SK-N-SH (cell line): ENCODE results near the gene HILPDA. TPM values are rescaled to one million over a fixed set of nuclear protein-coding genes. Genes with fewer than 3 reads are reported as not detected.

ENCODE experiments used
- CTCF ChIA-PET: fragments of 300-600, 350-600 bp; formaldehyde crosslinking; extraction: SDS; loops from one replicate; lab custom pipeline; 2021; lab: Yijun Ruan, JAX
- POLR2A ChIA-PET: fragments of 350-600 bp; sonication (Branson Sonifier 250); formaldehyde crosslinking; extraction: SDS; loops from one replicate; lab custom pipeline; 2020; ENCODE audit warnings: antibody characterized with exemption, inconsistent platforms; lab: Yijun Ruan, JAX
- DNase-seq: peaks from one replicate; pipeline ENCODE4 v3.0.0; 2012
- H2AFZ ChIP-seq: fragments of 200-600 bp; sonication (generic); 2 replicates; pipeline ENCODE4 v1.8.1; 2016; ENCODE audit warnings: antibody characterized with exemption, mild to moderate bottlenecking, low read depth
- H3F3A ChIP-seq: fragments of 200-600 bp; sonication (generic); replicated peaks from 2 replicates; pipeline ENCODE3; 2016; ENCODE audit warnings: antibody characterized with exemption, mild to moderate bottlenecking; ENCODE audit not compliant: insufficient read depth
- H3K27ac ChIP-seq, 2 experiments: fragments of 200-500 bp in 1 of 2; fragments of 200-600 bp in 1 of 2; sonication (Bioruptor generic) in 1 of 2; sonication (generic), shearing (Covaris generic) in 1 of 2; 2 replicates each; pipeline versions ENCODE4 v1.5.1 to v1.6.1; 2014 to 2016; ENCODE audit warnings: low read depth in 2 of 2, inconsistent platforms in 1 of 2, low read length in 1 of 2, mild to moderate bottlenecking in 1 of 2, mixed read lengths in 1 of 2
- H3K27me3 ChIP-seq: fragments of 200-600 bp; sonication (generic), shearing (Covaris generic); 2 replicates; pipeline ENCODE4 v1.6.1; 2016; ENCODE audit warnings: mixed run types; ENCODE audit not compliant: insufficient read depth
- H3K36me3 ChIP-seq, 2 experiments: fragments of 200-500 bp in 1 of 2; fragments of 200-600 bp in 1 of 2; sonication (Bioruptor generic) in 1 of 2; sonication (generic) in 1 of 2; replicated peaks in 1 of 2; 2 replicates each; pipeline versions ENCODE3 to v1.5.1; 2014 to 2016; ENCODE audit warnings: low read length in 1 of 2, mild to moderate bottlenecking in 1 of 2; ENCODE audit not compliant: insufficient read depth in 2 of 2, control insufficient read depth in 1 of 2
- H3K4me1 ChIP-seq, 2 experiments: fragments of 200-500 bp in 1 of 2; fragments of 200-600 bp in 1 of 2; sonication (Bioruptor generic) in 1 of 2; sonication (generic), shearing (Covaris generic) in 1 of 2; 2 replicates each; pipeline versions ENCODE4 v1.5.1 to v1.6.1; 2014 to 2016; ENCODE audit warnings: low read depth in 1 of 2, low read length in 1 of 2, mixed run types in 1 of 2; ENCODE audit not compliant: insufficient read depth in 2 of 2, control insufficient read depth in 1 of 2
- H3K4me2 ChIP-seq: fragments of 200-600 bp; sonication (generic), shearing (Covaris generic); 2 replicates; pipeline ENCODE4 v1.6.1; 2017; ENCODE audit warnings: mixed run types
- H3K4me3 ChIP-seq, 2 experiments: fragments of 200-500 bp in 1 of 2; fragments of 200-600 bp in 1 of 2; sonication (Bioruptor generic) in 1 of 2; sonication (generic), shearing (Covaris generic) in 1 of 2; 2 replicates each; pipeline versions ENCODE4 v1.5.1 to v1.8.1; 2014 to 2016; ENCODE audit warnings: low read depth in 2 of 2, inconsistent platforms in 1 of 2, low read length in 1 of 2, mild to moderate bottlenecking in 1 of 2, mixed read lengths in 1 of 2, moderate library complexity in 1 of 2
- H3K79me2 ChIP-seq: fragments of 200-600 bp; sonication (generic); 2 replicates; pipeline ENCODE4 v1.8.1; 2017; ENCODE audit warnings: mild to moderate bottlenecking; ENCODE audit not compliant: insufficient read depth
- H3K9ac ChIP-seq: fragments of 200-600 bp; sonication (generic); 2 replicates; pipeline ENCODE4 v1.6.1; 2017; ENCODE audit warnings: mixed run types
- H3K9me2 ChIP-seq: fragments of 200-600 bp; sonication (generic); 2 replicates; pipeline ENCODE4 v1.6.1; 2017; ENCODE audit warnings: mixed run types
- H3K9me3 ChIP-seq: fragments of 200-600 bp; sonication (generic); 2 replicates; pipeline ENCODE4 v1.6.1; 2017; ENCODE audit warnings: mixed run types, mild to moderate bottlenecking, moderate library complexity
- H4K20me1 ChIP-seq: fragments of 200-600 bp; sonication (generic); 2 replicates; pipeline ENCODE4 v1.6.1; 2017; ENCODE audit warnings: mild to moderate bottlenecking, mixed run types; ENCODE audit not compliant: insufficient read depth
- CHD2 ChIP-seq: fragments of 150-350 bp; IDR thresholded peaks from 2 replicates; pipeline ENCODE4 v1.6.1; 2018; ENCODE audit warnings: low read length; ENCODE audit not compliant: partially characterized antibody
- CTCF ChIP-seq: fragments of 200-600 bp; sonication (generic); IDR thresholded peaks from 2 replicates; pipeline ENCODE4 v1.6.1; 2017; ENCODE audit warnings: antibody characterized with exemption, mild to moderate bottlenecking, moderate library complexity
- ELF1 ChIP-seq: IDR thresholded peaks from 2 replicates; pipeline ENCODE4 v1.4.0; 2012
- EP300 ChIP-seq, 2 experiments: IDR thresholded peaks; 2 replicates each; pipeline versions ENCODE4 v1.4.0 to v1.6.1; 2012; ENCODE audit warnings: borderline replicate concordance in 1 of 2, low read depth in 1 of 2, low read length in 1 of 2
- FOXM1 ChIP-seq: IDR thresholded peaks from 2 replicates; pipeline ENCODE4 v1.4.0; 2012; ENCODE audit warnings: low read depth, mild to moderate bottlenecking
- GABPA ChIP-seq: IDR thresholded peaks from 2 replicates; pipeline ENCODE4 v1.4.0; 2012; ENCODE audit warnings: low read depth, mild to moderate bottlenecking
- GATA2 ChIP-seq: sonication (generic); formaldehyde crosslinking; IDR thresholded peaks from 2 replicates; pipeline ENCODE4 v1.5.0; 2020; ENCODE audit warnings: mild to moderate bottlenecking, missing genetic modification reagents
- JUND ChIP-seq: IDR thresholded peaks from 2 replicates; pipeline ENCODE4 v1.4.0; 2012
- MEF2A ChIP-seq: IDR thresholded peaks from 2 replicates; pipeline ENCODE4 v1.4.0; 2012; ENCODE audit warnings: low read depth, borderline replicate concordance
- NFIC ChIP-seq: IDR thresholded peaks from 2 replicates; pipeline ENCODE4 v1.4.0; 2012; ENCODE audit warnings: borderline replicate concordance
- NRF1 ChIP-seq: IDR thresholded peaks from 2 replicates; pipeline ENCODE4 v1.6.1; 2012; ENCODE audit warnings: low read depth, mild to moderate bottlenecking, low read length
- PBX3 ChIP-seq: IDR thresholded peaks from 2 replicates; pipeline ENCODE4; 2012
- POLR2AphosphoS5 ChIP-seq: IDR thresholded peaks from 2 replicates; pipeline ENCODE4 v1.6.1; 2012; ENCODE audit warnings: low read depth, low read length
- RAD21 ChIP-seq: IDR thresholded peaks from 2 replicates; pipeline ENCODE4 v1.6.1; 2012; ENCODE audit warnings: mild to moderate bottlenecking, low read length
- RFX5 ChIP-seq: IDR thresholded peaks from 2 replicates; pipeline ENCODE4 v1.6.1; 2012; ENCODE audit warnings: mild to moderate bottlenecking, improper control_type of control experiment, low read length
- RXRA ChIP-seq: IDR thresholded peaks from 2 replicates; pipeline ENCODE4 v1.4.0; 2012; ENCODE audit warnings: low read depth, mild to moderate bottlenecking, borderline replicate concordance
- SIN3A ChIP-seq: IDR thresholded peaks from 2 replicates; pipeline ENCODE4 v1.6.1; 2012; ENCODE audit warnings: low read depth, mild to moderate bottlenecking, low read length, moderate library complexity, borderline replicate concordance
- SMC3 ChIP-seq: IDR thresholded peaks from 2 replicates; pipeline ENCODE4 v1.6.1; 2012; ENCODE audit warnings: low read depth, low read length, improper control_type of control experiment
- TAF1 ChIP-seq: IDR thresholded peaks from 2 replicates; pipeline ENCODE4 v1.6.1; 2012; ENCODE audit warnings: low read depth, mild to moderate bottlenecking, low read length, moderate library complexity, borderline replicate concordance
- TEAD4 ChIP-seq: IDR thresholded peaks from 2 replicates; pipeline ENCODE4 v1.4.0; 2012; ENCODE audit warnings: mild to moderate bottlenecking, borderline replicate concordance; ENCODE audit not compliant: insufficient read depth
- USF1 ChIP-seq: IDR thresholded peaks from 2 replicates; pipeline ENCODE4 v1.4.0; 2012; ENCODE audit warnings: low read depth, borderline replicate concordance
- WGBS: methylation state at CpG from one replicate; pipeline ENCODE4 v1.1.6; 2017; ENCODE audit warnings: low lambda C conversion rate; 5-methylcytosine and 5-hydroxymethylcytosine counted together
- polyA plus RNA-seq, 3 experiments: library from polyadenylated mRNA; depleted of rRNA; stranded (reverse); fragments of >200 nt; gene quantifications; 2 replicates each; pipeline ENCODE4 v1.2.3, GENCODE V29; 2012
- TF ChIP-seq, protein P1 (sequence below): fragments of 150-350 bp; IDR thresholded peaks from 2 replicates; pipeline ENCODE4 v1.6.1; 2016; ENCODE audit warnings: mild to moderate bottlenecking, low read depth, low read length
- TF ChIP-seq, protein P2 (sequence below): IDR thresholded peaks from 2 replicates; pipeline ENCODE4 v1.6.1; 2012; ENCODE audit warnings: mild to moderate bottlenecking, low read depth, low read length, moderate library complexity
- TF ChIP-seq, protein P3 (sequence below): IDR thresholded peaks from 2 replicates; pipeline ENCODE4 v1.4.0; 2012; ENCODE audit warnings: low read depth

The HILPDA gene
- polyA plus RNA-seq, 1 of the 3 experiments (the other 2 are of a cell fraction) = 24.0 TPM

GRCh38 chr7:128409596-128410450 lies 45.9 kb upstream of the HILPDA start, which contains the start of gene IMPDH1:
Gene IMPDH1 (minus strand): TSS chr7:128409982. CDS start chr7:128409901, 81 bp downstream.
- peaks cover 15 to 26% of the 10 kb centered on the region in 2 experiments; a peak in 2 of 4 replicates for H3K4me1 ChIP-seq
- peaks cover 29% of the 10 kb centered on the region for H3F3A ChIP-seq
- POLR2A ChIA-PET = interaction anchor here (1.5 kb wide), 1 partner anchor 9 kb away, joined by 4 read pairs; no protein-coding TSS in a partner anchor
- peak within 1 kb of the TSS; percentile 73 for H3K9ac ChIP-seq
- peak within 1 kb of the TSS; percentile 69 to 83 for H3K4me3 ChIP-seq
- H4K20me1 ChIP-seq = 0 out of 2 replicates have a peak, but pooled peaks cover under 1% of the 10 kb centered on the region
- peaks cover 7% of the 10 kb centered on the region; the same call in 1 of the 2 replicates for H3K79me2 ChIP-seq
- no peaks in the 10 kb centered on the region for H3K9me2 ChIP-seq
- WGBS = under 1% methylated on average over 28 of the region's 87 CpGs
- peak within 1 kb of the TSS; percentile 35 to 79; a peak in 3 of 4 replicates for H3K27ac ChIP-seq
- H3K4me2 ChIP-seq = peak within 1 kb of the TSS; percentile 98
- H3K9me3 ChIP-seq = no peaks in the 10 kb centered on the region
- no peaks in the 10 kb centered on the region for H3K27me3 ChIP-seq
- no peaks in the 10 kb centered on the region for H3K36me3 ChIP-seq
- CTCF ChIA-PET = interaction anchor here (4.1 to 50.3 kb wide), 4 partner anchors 7 to 66 kb away, joined by 29 to 1901 read pairs (median 1844); partner anchors contain the start of genes IMPDH1 and RBM28
- DNase-seq = peak; percentile 100
- peak within 1 kb of the TSS; percentile 97 for H2AFZ ChIP-seq
- TF ChIP-seq, protein P1, sequence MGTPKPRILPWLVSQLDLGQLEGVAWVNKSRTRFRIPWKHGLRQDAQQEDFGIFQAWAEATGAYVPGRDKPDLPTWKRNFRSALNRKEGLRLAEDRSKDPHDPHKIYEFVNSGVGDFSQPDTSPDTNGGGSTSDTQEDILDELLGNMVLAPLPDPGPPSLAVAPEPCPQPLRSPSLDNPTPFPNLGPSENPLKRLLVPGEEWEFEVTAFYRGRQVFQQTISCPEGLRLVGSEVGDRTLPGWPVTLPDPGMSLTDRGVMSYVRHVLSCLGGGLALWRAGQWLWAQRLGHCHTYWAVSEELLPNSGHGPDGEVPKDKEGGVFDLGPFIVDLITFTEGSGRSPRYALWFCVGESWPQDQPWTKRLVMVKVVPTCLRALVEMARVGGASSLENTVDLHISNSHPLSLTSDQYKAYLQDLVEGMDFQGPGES = no peak
- TF ChIP-seq CHD2 (no peak), PBX3 (no peak), POLR2AphosphoS5 (peak; percentile 91), USF1 (0 out of 2 replicates have a peak, but pooled peaks have one; percentile 8), NFIC (0 out of 2 replicates have a peak, but pooled peaks have one; percentile 10), RXRA (no peak), RAD21 (no peak), TAF1 (no peak), NRF1 (no peak), CTCF (no peak), EP300 (IDR thresholded peaks at IDR 0.05; ENCODE audit: borderline replicate concordance in 1 of 2, low read depth in 1 of 2, low read length in 1 of 2) (no peak), JUND (no peak), FOXM1 (no peak), ELF1 (no peak), TEAD4 (no peak; the same call in 1 of the 2 replicates), SMC3 (no peak), SIN3A (peak; percentile 67; the same call in 1 of the 2 replicates), GATA2 (CRISPR knock-in tag) (no peak), MEF2A (no peak), RFX5 (no peak), GABPA (no peak)
- TF ChIP-seq, protein P2, sequence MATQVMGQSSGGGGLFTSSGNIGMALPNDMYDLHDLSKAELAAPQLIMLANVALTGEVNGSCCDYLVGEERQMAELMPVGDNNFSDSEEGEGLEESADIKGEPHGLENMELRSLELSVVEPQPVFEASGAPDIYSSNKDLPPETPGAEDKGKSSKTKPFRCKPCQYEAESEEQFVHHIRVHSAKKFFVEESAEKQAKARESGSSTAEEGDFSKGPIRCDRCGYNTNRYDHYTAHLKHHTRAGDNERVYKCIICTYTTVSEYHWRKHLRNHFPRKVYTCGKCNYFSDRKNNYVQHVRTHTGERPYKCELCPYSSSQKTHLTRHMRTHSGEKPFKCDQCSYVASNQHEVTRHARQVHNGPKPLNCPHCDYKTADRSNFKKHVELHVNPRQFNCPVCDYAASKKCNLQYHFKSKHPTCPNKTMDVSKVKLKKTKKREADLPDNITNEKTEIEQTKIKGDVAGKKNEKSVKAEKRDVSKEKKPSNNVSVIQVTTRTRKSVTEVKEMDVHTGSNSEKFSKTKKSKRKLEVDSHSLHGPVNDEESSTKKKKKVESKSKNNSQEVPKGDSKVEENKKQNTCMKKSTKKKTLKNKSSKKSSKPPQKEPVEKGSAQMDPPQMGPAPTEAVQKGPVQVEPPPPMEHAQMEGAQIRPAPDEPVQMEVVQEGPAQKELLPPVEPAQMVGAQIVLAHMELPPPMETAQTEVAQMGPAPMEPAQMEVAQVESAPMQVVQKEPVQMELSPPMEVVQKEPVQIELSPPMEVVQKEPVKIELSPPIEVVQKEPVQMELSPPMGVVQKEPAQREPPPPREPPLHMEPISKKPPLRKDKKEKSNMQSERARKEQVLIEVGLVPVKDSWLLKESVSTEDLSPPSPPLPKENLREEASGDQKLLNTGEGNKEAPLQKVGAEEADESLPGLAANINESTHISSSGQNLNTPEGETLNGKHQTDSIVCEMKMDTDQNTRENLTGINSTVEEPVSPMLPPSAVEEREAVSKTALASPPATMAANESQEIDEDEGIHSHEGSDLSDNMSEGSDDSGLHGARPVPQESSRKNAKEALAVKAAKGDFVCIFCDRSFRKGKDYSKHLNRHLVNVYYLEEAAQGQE = 0 out of 2 replicates have a peak, but pooled peaks have one; percentile 14
- TF ChIP-seq, protein P3, sequence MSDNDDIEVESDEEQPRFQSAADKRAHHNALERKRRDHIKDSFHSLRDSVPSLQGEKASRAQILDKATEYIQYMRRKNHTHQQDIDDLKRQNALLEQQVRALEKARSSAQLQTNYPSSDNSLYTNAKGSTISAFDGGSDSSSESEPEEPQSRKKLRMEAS = peak; percentile 64
